OCI-LY3 (cell line): ENCODE data around the gene HPS1.

Experiments used
- CTCF ChIP-seq: fragments of 200-600, 300-600 bp; sonication (generic); IDR thresholded peaks from 2 replicates; pipeline ENCODE4 v1.5.1; 2014; ENCODE audit warnings: antibody characterized with exemption, low read length, low read depth
- EZH2phosphoT487 ChIP-seq: fragments of 200-600 bp; shearing (Covaris generic); IDR thresholded peaks from 2 replicates; pipeline ENCODE4 v1.6.1; 2018; ENCODE audit warnings: antibody characterized with exemption, mixed run types, low read depth

GRCh38 chr10:98436704-98437103, 10.0 kb downstream of the HPS1 start:
- no peak for TF ChIP-seq CTCF
- no peak for TF ChIP-seq EZH2phosphoT487
